Measurements from ENCODE around the gene PRPF40A.

Gene PRPF40A

DNA sequence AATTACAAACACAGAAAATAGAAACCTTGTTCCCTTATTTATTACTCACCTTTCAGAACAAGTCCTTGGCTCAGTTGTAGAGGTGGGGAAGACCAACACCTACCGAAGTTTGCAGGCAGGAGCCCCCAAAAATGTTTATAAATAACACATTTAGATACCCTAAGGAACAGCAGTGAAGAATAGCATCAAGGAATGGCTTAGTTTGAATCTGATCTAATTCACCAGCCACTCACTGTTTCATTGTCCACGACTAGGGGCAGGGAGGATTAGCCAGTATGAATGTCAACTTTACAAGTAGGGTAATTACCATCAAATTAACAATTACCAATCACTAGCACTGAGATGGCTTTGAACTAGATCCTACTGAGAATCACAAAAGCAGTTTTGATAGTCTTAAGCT lies 65.4 kb downstream of the PRPF40A start:
- no peak for DNase-seq (ENCODE audit: low spot score)

DNA sequence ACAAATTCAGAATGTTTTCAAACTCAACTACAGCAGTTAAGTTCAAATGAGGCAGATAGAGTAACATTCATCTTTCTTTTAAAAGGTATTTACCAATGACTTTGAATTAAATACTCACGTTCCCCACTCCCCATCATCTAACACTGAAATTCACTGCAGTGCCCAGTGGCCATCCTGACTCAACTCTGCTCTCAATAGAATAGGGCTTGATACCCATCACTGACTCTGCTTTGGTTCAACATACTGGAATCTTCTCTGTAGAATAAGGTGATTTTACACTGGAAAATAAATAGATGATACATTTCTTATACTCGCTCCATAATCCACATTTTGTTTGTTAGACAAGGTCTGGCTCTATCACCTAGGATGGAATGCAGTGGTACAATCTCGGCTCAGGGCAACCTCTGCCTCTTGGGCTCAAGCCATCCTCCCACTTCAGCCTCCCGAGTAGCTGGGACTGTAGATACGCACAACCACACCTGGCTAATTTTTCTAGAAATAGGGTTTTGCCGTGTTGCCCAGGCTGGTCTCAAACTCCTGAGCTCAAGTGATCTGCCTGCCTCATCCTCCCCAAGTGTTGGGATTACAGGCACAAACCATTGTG lies 66.4 kb downstream of the PRPF40A start:
- DNase-seq (ENCODE audit: low spot score), result no peak

DNA sequence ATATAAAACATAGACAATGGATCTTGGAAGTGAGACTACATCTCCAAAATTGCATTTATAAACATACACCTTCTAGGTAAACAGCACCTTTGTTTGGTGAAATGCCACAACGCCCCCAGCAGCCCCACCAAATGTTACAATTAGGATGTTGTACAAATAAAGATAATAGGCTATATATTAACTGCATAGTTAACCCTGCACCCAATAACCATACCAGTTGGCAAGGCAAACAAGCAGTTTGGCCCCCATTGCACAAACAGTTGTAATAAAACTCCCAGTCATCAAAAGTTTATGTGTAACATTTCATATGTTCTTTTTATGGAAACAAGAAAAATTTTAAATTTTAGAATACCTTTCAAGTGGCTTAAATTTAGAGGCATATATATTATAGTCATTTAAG lies 67.3 kb downstream of the PRPF40A start:
- DNase-seq (ENCODE audit: low spot score), result no peak

DNA sequence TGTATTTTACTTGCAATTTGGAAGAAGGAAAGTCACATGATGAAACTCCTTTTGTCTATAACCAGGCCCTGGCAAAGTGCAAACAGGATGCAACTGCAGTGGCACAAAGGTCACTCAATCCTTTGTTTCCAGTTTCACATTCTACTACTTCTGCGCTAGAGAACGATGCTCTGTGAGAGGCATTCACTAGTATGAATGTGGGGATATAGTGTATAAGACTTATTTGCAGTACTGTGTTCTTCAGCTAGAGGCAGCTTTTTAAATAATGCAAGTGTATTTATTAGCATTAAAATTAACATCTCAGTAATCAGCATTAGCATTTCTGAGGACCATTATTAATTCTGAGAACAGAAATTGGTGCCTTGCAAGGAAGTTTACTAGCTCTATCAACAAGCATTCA lies 68.9 kb downstream of the PRPF40A start:
- DNase-seq (ENCODE audit: low spot score), result peak; percentile 7

DNA sequence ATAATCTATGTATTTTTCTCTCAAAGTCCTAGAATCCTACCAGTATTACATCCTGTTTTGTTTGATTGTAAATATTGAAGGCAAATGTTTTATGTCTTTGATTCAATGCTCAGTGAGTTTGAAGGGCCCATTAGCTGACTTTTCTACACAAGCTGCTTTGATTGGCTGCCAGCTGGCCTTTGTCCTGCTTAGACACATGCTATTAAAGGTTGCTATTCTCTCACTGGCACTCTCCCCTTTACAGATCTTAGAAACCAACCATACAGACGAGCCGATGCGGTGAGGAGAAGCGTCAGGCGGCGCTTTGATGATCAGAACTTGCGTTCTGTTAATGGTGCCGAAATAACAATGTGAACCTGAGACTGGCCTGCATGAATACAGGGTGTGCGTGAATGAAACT lies 69.7 kb downstream of the PRPF40A start:
- no peak for DNase-seq (ENCODE audit: low spot score)

GRCh38 chr2:152646775-152647174 lies 70.5 kb downstream of the PRPF40A start:
- peak; percentile 84 for DNase-seq (ENCODE audit: low spot score)

DNA sequence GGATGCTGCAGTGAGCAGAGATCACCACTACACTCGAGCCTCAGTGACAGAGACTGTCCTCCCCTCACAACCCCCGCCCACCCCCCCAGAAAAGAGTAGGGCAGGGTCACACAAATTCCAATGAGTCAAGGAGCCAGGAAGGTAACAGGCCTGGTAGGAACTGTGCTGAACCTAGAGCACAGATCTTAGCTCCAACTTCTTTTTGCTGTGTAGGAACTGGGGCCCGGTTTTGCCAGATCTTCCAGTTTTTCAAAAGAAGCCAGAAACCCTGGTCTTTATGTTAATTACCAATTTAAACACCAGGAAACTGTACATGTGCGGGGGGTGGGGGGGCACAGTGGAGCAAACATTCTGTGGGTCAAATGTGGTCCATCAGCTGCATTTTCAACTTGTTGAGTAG lies 71.0 kb downstream of the PRPF40A start:
- DNase-seq (ENCODE audit: low spot score), result no peak

GRCh38 chr2:152644189-152644873 lies 72.9 kb downstream of the PRPF40A start:
- DNase-seq (ENCODE audit: low spot score), result no peak

GRCh38 chr2:152638590-152638989 lies 78.7 kb downstream of the PRPF40A start:
- no peak for DNase-seq (ENCODE audit: low spot score)

- DNase-seq (ENCODE audit: low spot score), result no peak
These were observed 79.2 kb downstream of the PRPF40A start for GRCh38 chr2:152638056-152638455.

- DNase-seq (ENCODE audit: low spot score), result no peak
These were observed 80.0 kb downstream of the PRPF40A start for GRCh38 chr2:152637251-152637650.

DNA sequence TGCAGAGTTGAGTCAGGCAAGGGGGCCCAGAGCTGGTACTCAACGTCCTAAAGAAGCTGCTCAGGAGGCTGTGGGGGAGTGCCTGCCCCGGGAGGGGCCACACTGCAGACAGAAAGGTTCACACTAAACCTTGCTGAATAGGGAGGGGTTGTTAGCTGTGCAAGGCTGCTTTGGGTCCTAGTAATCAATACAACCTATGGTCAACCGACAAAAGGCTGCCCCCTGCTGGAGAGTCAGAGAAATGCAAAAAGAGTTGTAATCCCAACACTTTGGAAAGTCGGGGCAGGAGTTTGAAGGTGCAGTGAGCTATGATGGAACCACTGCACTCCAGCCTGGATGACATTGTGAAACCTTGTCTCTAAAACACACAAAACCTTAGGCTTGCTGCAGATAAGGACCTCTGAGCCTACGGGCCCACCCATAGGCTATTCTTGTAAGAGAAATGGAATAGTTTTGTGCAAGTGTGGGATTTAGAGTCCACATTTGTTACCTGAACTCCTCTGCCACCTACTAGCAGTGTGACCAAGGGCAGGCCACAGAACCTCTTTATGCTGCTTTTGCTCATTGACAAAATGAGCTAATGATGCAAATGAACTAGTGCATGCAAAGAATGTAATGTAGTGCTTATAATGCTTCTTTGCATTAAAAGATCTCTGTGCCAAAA lies 81.5 kb downstream of the PRPF40A start:
- DNase-seq (ENCODE audit: low spot score), result peak; percentile 62

- no peak for DNase-seq (ENCODE audit: low spot score)
These were observed 84.5 kb downstream of the PRPF40A start for GRCh38 chr2:152632736-152633135.

DNA sequence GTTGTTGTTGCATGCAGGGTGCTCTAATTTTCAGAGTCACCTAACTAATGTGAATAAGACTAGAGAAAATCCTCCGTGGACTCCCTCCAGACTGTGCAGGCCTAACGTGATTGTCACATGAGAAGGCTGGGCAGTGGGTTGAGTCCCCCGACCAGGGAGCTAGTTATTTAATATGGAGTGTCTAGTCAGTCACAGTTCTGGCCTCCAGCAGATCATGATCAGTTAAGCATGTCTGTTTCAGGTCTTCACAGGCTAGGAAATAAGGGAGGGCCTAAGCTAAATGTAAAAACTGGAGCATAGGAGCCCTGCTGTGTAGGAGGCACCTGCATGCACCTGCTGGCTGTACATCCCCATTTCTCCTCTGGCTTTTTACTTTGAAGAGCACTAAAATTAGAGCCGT lies 86.8 kb downstream of the PRPF40A start:
- no peak for DNase-seq (ENCODE audit: low spot score)

DNA sequence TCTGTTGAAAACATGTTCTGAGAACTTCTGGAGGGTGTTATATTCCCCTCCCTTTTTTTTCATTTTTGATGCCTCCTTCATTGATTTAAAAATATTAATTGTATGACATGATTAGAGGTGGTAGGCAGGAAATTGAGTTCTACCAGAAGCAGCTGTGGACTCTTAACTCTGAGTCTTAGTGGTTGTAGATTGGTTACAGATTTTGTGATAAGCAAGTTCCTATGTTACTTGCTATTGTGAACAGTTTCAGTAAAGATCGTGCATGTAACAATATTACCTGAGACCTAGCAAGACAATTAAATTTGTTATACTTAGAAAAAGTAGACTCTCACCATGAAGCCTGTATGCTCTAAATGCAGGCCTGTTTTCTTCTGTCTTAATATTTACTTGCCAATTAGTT lies 88.1 kb downstream of the PRPF40A start:
- no peak for DNase-seq (ENCODE audit: low spot score)

- DNase-seq (ENCODE audit: low spot score), result peak; percentile 40
These were observed 89.8 kb downstream of the PRPF40A start for GRCh38 chr2:152627351-152627957.

- no peak for DNase-seq (ENCODE audit: low spot score)
These were observed 90.3 kb downstream of the PRPF40A start for GRCh38 chr2:152626911-152627339.

GRCh38 chr2:152624805-152625204 lies 92.5 kb downstream of the PRPF40A start:
- DNase-seq (ENCODE audit: low spot score), result no peak

DNA sequence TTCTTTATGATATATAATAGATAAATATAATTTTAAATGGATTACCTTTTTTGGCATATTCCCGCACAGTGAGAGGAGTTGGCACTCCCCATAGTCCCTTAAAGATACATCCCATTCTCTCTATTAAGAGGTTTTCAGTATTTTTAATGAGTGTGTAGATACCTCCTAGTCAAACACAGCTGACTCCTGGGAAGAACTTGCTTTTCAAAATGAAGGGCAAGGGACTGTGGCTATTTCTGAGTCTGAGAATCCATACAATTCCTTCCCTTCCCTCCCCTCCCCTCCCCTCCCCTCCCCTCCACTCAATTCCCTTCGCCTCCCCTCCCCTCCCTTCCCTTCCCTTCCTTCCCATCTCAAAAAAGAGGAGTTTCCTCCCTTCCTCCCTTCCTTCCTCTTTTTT lies 93.5 kb downstream of the PRPF40A start:
- no peak for DNase-seq (ENCODE audit: low spot score)

DNA sequence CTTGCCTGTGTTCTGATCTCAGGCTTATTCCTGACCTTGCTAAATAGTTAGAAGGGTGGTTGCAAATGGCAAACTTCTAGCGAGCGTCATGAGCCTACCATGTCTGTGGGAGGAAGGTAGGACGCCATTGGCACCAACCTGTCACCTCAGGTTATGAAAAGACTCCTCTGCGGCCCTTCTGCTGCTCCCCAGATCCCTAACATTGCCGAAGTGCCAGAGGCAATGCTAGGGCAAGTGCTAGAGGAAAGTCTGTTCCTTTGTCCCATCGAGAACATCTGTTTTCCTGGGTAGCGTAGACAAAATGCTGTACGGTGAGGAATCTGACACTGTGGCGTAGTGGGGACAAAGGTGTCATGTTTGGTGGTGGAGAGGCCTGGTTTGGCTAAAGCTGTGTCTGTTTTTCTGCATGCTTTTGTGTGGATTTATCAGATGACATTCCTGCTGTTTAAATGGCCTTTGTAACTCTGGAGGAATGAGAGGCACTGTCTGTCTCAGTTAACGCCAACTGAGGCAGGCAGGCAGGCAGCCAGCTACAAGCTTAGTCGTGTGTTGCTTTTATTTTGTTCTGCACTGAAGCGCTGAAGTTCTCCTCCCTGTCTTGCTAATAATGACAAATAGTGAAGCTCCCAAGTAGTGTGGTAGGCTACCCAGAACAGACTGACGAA lies 94.1 kb downstream of the PRPF40A start:
- peak; percentile 48 for DNase-seq (ENCODE audit: low spot score)

DNA sequence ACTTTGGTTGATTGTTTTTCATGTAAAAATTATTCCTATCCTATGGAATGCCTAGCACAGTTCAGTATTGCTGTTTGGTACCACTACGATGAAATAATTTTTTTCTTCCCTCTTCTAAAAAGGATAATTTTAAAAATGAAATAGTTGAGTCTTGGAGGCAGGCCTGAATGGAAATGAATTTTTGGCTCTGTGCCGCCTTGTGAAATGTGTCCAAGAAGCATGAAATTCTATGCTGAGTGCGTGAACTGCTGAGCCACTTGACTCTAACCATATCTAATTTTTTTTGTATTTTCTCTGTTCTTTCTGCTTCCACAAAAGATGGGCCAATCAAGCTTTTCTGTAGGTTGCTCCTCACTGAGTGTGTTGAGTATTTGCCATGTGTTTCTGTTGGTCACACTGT lies 95.0 kb downstream of the PRPF40A start:
- no peak for DNase-seq (ENCODE audit: low spot score)

- DNase-seq (ENCODE audit: low spot score), result no peak
These were observed 96.3 kb downstream of the PRPF40A start for GRCh38 chr2:152620985-152621384.

GRCh38 chr2:152620208-152620607 lies 97.1 kb downstream of the PRPF40A start:
- DNase-seq (ENCODE audit: low spot score), result no peak
